KMS-11 (cell line): ENCODE measurements around the gene SLC48A1.

Source experiments
- H2AFZ ChIP-seq: fragments of 200-600 bp; sonication (generic); 2 replicates; pipeline ENCODE4 v1.6.1; 2016; ENCODE audit warnings: antibody characterized with exemption, mixed run types, low read depth
- H3K27ac ChIP-seq: fragments of 200-600 bp; sonication (generic); 2 replicates; pipeline ENCODE4 v1.6.1; 2016; ENCODE audit warnings: mild to moderate bottlenecking, mixed run types
- H3K27me3 ChIP-seq: fragments of 200-600 bp; sonication (generic); 2 replicates; pipeline ENCODE4 v1.6.1; 2017; ENCODE audit warnings: mild to moderate bottlenecking, low read depth, mixed run types, moderate library complexity; ENCODE audit not compliant: insufficient read depth
- H3K36me3 ChIP-seq: fragments of 200-600 bp; sonication (generic); 2 replicates; pipeline ENCODE4 v1.6.1; 2017; ENCODE audit warnings: mild to moderate bottlenecking, mixed run types; ENCODE audit not compliant: insufficient read depth
- H3K4me1 ChIP-seq: fragments of 200-600 bp; sonication (generic); 2 replicates; pipeline ENCODE4 v1.6.1; 2016; ENCODE audit warnings: mild to moderate bottlenecking, low read depth, mixed run types; ENCODE audit not compliant: poor library complexity, severe bottlenecking
- H3K4me2 ChIP-seq: fragments of 200-600 bp; sonication (generic); 2 replicates; pipeline ENCODE4 v1.7.0; 2016; ENCODE audit warnings: mild to moderate bottlenecking, mixed run types
- H3K4me3 ChIP-seq: fragments of 200-600 bp; sonication (generic); IDR thresholded peaks from 2 replicates; pipeline ENCODE4 v1.6.1; 2017; ENCODE audit warnings: low read depth, low read length, mixed read lengths; ENCODE audit not compliant: insufficient read depth
- H3K79me2 ChIP-seq: fragments of 200-600 bp; sonication (generic); 2 replicates; pipeline ENCODE4 v1.6.1; 2016; ENCODE audit warnings: low read depth, mixed run types; ENCODE audit not compliant: insufficient read depth
- H3K9ac ChIP-seq: fragments of 200-600 bp; sonication (generic); 2 replicates; pipeline ENCODE4 v1.6.1; 2016; ENCODE audit warnings: mild to moderate bottlenecking, mixed run types
- H4K20me1 ChIP-seq: fragments of 200-600 bp; sonication (generic); 2 replicates; pipeline ENCODE4 v1.6.1; 2016; ENCODE audit warnings: mild to moderate bottlenecking, mixed run types; ENCODE audit not compliant: insufficient read depth
- TF ChIP-seq, protein P1 (sequence below): fragments of 200-600 bp; sonication (generic); conservative IDR thresholded peaks from 2 replicates; pipeline ENCODE4 v1.6.1; 2017; ENCODE audit warnings: low read depth, mild to moderate bottlenecking, antibody characterized with exemption, low read length, moderate library complexity, mixed read lengths

The SLC48A1 gene

GRCh38 chr12:47819138-47819895, 46.3 kb downstream of the SLC48A1 start:
- no peaks in the 10 kb centered on the region for H4K20me1 ChIP-seq
- TF ChIP-seq, protein P1, sequence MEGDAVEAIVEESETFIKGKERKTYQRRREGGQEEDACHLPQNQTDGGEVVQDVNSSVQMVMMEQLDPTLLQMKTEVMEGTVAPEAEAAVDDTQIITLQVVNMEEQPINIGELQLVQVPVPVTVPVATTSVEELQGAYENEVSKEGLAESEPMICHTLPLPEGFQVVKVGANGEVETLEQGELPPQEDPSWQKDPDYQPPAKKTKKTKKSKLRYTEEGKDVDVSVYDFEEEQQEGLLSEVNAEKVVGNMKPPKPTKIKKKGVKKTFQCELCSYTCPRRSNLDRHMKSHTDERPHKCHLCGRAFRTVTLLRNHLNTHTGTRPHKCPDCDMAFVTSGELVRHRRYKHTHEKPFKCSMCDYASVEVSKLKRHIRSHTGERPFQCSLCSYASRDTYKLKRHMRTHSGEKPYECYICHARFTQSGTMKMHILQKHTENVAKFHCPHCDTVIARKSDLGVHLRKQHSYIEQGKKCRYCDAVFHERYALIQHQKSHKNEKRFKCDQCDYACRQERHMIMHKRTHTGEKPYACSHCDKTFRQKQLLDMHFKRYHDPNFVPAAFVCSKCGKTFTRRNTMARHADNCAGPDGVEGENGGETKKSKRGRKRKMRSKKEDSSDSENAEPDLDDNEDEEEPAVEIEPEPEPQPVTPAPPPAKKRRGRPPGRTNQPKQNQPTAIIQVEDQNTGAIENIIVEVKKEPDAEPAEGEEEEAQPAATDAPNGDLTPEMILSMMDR = no peak
- H3K9ac ChIP-seq = peak overlapping the region; percentile 95; the same call in 1 of the 2 replicates
- no peaks in the 10 kb centered on the region; the same call in 1 of the 2 replicates for H3K36me3 ChIP-seq
- H2AFZ ChIP-seq = no peak overlapping the region
- peaks cover 79% of the 10 kb centered on the region for H3K4me1 ChIP-seq
- no peak overlapping the region for H3K4me3 ChIP-seq
- H3K4me2 ChIP-seq = peak overlapping the region; percentile 99
- no peaks in the 10 kb centered on the region for H3K27me3 ChIP-seq
- H3K79me2 ChIP-seq = peaks cover 62% of the 10 kb centered on the region
- H3K27ac ChIP-seq = peak overlapping the region; percentile 89

DNA sequence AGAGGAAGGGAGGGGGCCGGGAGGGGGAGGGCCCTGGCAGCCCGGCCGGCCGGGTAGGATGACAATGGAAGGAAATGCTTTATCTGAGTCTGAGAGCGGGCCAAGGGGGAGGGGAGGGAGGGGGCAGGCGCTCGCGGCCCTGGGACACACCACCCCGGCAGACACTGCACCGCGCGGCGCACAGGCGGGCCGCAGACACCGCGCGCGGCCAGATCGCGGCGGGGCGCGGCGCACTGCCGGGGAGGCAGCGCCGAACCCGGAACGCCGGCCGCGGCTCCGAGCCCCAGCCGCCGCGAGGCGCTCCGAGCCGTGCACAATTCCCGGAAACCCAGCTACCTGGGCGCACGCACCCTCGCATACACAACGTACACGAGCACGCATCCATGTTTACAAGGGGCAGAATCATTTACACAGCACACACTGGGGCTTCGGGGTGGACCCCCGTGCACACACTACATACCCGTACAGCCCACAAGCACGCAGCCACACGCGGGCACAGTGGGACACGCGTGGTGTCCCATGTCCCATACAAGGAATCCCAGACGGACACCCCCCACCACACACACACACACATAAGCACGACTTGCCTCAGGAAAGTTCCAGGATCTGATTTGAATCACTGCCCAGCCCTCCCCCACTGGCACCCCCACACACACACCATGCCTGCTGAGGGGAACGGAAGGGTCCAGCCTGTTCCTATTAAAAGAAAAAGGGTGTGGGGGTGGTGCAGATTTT, 47.0 kb downstream of the SLC48A1 start, which contains the start of gene HDAC7:
Gene HDAC7 (minus strand): TSS at position 8 of the 735 bp plus-strand sequence. CDS start 118 bp downstream, outside the sequence.
- peaks cover 54% of the 10 kb centered on the region for H3K79me2 ChIP-seq
- H3K4me1 ChIP-seq = peaks cover 79% of the 10 kb centered on the region
- H4K20me1 ChIP-seq = no peaks in the 10 kb centered on the region
- no peaks in the 10 kb centered on the region for H3K27me3 ChIP-seq
- TF ChIP-seq, protein P1 = no peak
- H3K36me3 ChIP-seq = no peaks in the 10 kb centered on the region
- peak within 1 kb of the TSS; percentile 99 for H3K4me2 ChIP-seq
- peak within 1 kb of the TSS; percentile 89 for H3K27ac ChIP-seq
- H3K9ac ChIP-seq = peak within 1 kb of the TSS; percentile 95
- H2AFZ ChIP-seq = peak within 1 kb of the TSS; percentile 51; the same call in 1 of the 2 replicates
- H3K4me3 ChIP-seq = no peak within 1 kb of the TSS

- Histone ChIP-seq H3K79me2 (peaks cover 47% of the 10 kb centered on the region), H2AFZ (peak overlapping the region; percentile 51; the same call in 1 of the 2 replicates), H4K20me1 (no peaks in the 10 kb centered on the region), H3K4me1 (peaks cover 79% of the 10 kb centered on the region), H3K27ac (peak overlapping the region; percentile 89), H3K27me3 (no peaks in the 10 kb centered on the region), H3K36me3 (no peaks in the 10 kb centered on the region), H3K4me3 (no peak overlapping the region), H3K9ac (peak overlapping the region; percentile 95), H3K4me2 (peak overlapping the region; percentile 98)
- TF ChIP-seq, protein P1 = no peak
Measured at GRCh38 chr12:47820631-47821345, 47.8 kb downstream of the SLC48A1 start.

DNA sequence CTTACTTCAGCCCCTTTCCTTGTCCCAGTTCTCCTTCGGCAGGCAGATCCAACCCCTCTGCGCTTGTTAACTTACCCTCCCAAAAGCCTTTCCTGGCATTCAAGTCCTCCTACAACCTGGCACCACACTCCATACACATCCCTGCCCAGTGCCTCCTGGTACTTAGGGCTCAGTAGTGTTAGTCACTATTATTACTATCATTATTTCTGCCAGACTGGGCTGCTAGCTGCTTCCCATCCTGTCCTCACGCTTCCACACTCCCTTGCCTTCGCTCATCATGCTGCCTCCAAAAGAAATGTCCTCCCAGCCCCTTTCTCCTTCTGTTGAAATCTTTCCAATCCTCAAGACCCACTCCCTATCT, 48.3 kb downstream of the SLC48A1 start:
- Histone ChIP-seq H3K4me2 (peak overlapping the region; percentile 98; the same call in 1 of the 2 replicates), H3K4me1 (peaks cover 79% of the 10 kb centered on the region), H2AFZ (no peak overlapping the region), H3K4me3 (no peak overlapping the region), H3K27ac (no peak overlapping the region), H3K27me3 (no peaks in the 10 kb centered on the region), H3K36me3 (no peaks in the 10 kb centered on the region), H3K79me2 (peaks cover 42% of the 10 kb centered on the region), H3K9ac (no peak overlapping the region), H4K20me1 (no peaks in the 10 kb centered on the region)
- TF ChIP-seq, protein P1 = no peak
